Measurements from ENCODE around the gene ZNF48.
A peak's percentile ranks its signal among the peaks of the same experiment; 100 is the strongest.

Gene ZNF48

GRCh38 chr16:30444231-30445148, 49.3 kb downstream of the ZNF48 start:
- no peak for DNase-seq

DNA sequence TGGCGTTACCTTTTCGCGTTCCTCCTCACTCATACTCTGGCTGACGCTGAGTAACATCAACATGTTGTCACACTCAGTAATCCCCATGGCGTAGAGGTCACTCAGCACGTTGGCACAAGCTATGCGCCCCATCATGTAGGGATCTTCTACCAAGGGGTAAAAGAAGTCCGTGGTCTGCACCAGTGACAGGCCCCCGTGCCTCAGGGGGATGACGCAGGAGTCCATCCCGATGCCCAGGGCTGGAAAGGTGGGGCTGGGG, 49.9 kb downstream of the ZNF48 start:
- DNase-seq = no peak

- peak; percentile 59 for DNase-seq
Observed at GRCh38 chr16:30445408-30446202, 50.4 kb downstream of the ZNF48 start, which contains the start of gene SEPHS2. SEPHS2 (minus strand) TSS chr16:30445874; CDS start chr16:30445727, 147 bp downstream.

GRCh38 chr16:30446203-30446595, 51.0 kb downstream of the ZNF48 start:
- no peak for DNase-seq

- DNase-seq = no peak
Observed at GRCh38 chr16:30447512-30448226, 52.4 kb downstream of the ZNF48 start.

- DNase-seq = no peak
Observed at GRCh38 chr16:30449116-30449435, 53.9 kb downstream of the ZNF48 start.

Measured in NCI-H187 treated with DMSO at 0.1 percent for 48 hours (cell line).